Ovary (tissue), 9 donors: ENCODE data around the gene GTPBP8. TPM values are rescaled to one million over a fixed set of nuclear protein-coding genes. Genes with fewer than 3 reads are reported as not detected.
"Not testable (repeated sequence)": the region's sequence is repeated elsewhere in the genome, so short reads cannot be mapped to it uniquely, and the experiment has no call there.

Experiments
- DNase-seq, 5 donors: peaks; one replicate each; pipeline ENCODE4 v3.0.0-alpha.2; 2019 to 2020
- H3K27ac ChIP-seq, 2 donors: fragments of 200-600 bp; one replicate each; pipeline versions ENCODE4 v1.5.1 to v1.8.0; 2019 to 2022
- H3K27me3 ChIP-seq: fragments of 200-600 bp; one replicate; pipeline ENCODE4 v1.8.0; 2022
- H3K36me3 ChIP-seq: fragments of 200-600 bp; sonication (generic); one replicate; pipeline ENCODE4 v1.5.1; 2019
- H3K4me1 ChIP-seq: one replicate; pipeline ENCODE4 v1.8.1; 2013; ENCODE audit warnings: mild to moderate bottlenecking, moderate library complexity; ENCODE audit not compliant: insufficient read depth
- H3K4me3 ChIP-seq: fragments of 200-600 bp; sonication (generic); one replicate; pipeline ENCODE4 v1.5.1; 2017
- H3K9me3 ChIP-seq, 2 donors: fragments of 200-600 bp in 1 of 2; sonication (generic) in 1 of 2; one replicate each; pipeline versions ENCODE4 v1.5.1 to v1.8.1; 2013 to 2019; ENCODE audit warnings: mild to moderate bottlenecking in 1 of 2, moderate library complexity in 1 of 2
- EP300 ChIP-seq: sonication (generic); formaldehyde crosslinking; IDR thresholded peaks from one replicate; pipeline ENCODE4 v1.6.1; 2017; ENCODE audit warnings: antibody characterized with exemption
- POLR2A ChIP-seq: fragments of 450-650 bp; IDR thresholded peaks from one replicate; pipeline ENCODE4 v1.6.1; 2017; ENCODE audit warnings: antibody characterized with exemption, mild to moderate bottlenecking, moderate library complexity
- WGBS, 3 donors: extraction: QIAGEN DNeasy Blood & Tissue Kit in 1 of 3; methylation state at CpG; one replicate each; pipeline versions ENCODE4 v1.1.5 to v1.1.7; 2013 to 2017; 5-methylcytosine and 5-hydroxymethylcytosine counted together
- intact Hi-C, 4 donors: fragments of 100-400 bp; cut with DNase I; formaldehyde crosslinking; loops; one replicate each; pipeline versions ENCODE4 v1.11.0 to v1.15.1; 2022 to 2023
- polyA plus RNA-seq, 2 donors: library from polyadenylated mRNA; stranded (reverse); fragments of 200-250 nt in 1 of 2; fragments of 350-450 nt in 1 of 2; fragmentation: Illumina TruSeq in 1 of 2; extraction: RNeasy Lipid Tissue Mini Kit (QIAGEN cat#74804) in 1 of 2; gene quantifications; one replicate each; pipeline ENCODE4 v1.2.3, GENCODE V29; 2013 to 2014
- total RNA-seq, 7 donors: library from RNA; depleted of rRNA in 2 of 7; stranded (reverse); fragments of >200 nt in 2 of 7; fragmentation: NEBNext Ultra II Directional in 3 of 7; extraction: Animal tissue kit (Norgen Biotek cat#: 25700) in 3 of 7; gene quantifications; one replicate each; pipeline versions ENCODE4 v1.1.0 to v1.2.4, GENCODE V29; 2016 to 2023
- TF ChIP-seq, protein P1 (sequence below), 3 donors: fragments of 450-650 bp in 2 of 3; fragments of 200-600 bp in 1 of 3; IDR thresholded peaks; one replicate each; pipeline versions ENCODE4 v1.5.1 to v1.8.0; 2016 to 2022; ENCODE audit warnings: antibody characterized with exemption in 3 of 3, mild to moderate bottlenecking in 1 of 3
- donor health status: DM: no; HTN: no; CAD: no; lungs with moderate emphysema.
- donor health status: DM: no; HTN: no; CAD: no.
- donor health status: Bipolar disorder and iron deficiency.
- donor health status: DM: yes; HTN: yes; CAD: no.
- donor health status: DM: no; HTN: no; CAD: no.
- donor health status: DM: yes; HTN: yes; CAD: no.

GTPBP8 gene
- total and polyA plus RNA-seq, 9 donors = 9.7 to 30.6 (median 13.0) TPM

DNA sequence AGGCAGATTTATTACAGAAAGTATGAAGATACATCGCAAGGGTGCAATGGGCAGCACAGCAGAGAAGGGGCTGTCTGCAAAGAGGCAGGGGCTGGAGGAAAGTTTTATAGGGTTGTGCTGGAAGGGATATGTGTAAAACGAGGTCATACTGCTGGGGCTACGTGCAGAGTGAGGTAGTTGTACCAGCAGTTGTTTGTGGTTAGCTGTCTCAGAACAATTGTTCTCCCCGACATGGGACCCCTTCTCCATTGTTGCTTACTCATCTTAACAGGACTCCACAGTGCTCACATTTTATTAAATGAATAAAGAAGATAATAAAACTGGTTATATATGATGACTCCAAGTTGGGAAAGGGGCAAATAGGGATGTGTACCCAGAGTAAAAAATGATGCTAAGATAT, 49.4 kb downstream of the GTPBP8 start:
- WGBS, 3 donors = 83 to 85% (median 85%) methylated on average over 4 of the region's 4 CpGs
- Histone ChIP-seq H3K27me3 (no peaks in the 10 kb centered on the region), H3K27ac (no peak overlapping the region), H3K4me3 (no peak overlapping the region), H3K4me1 (no peaks in the 10 kb centered on the region), H3K36me3 (no peaks in the 10 kb centered on the region), H3K9me3 (no peaks in the 10 kb centered on the region)
- TF ChIP-seq EP300 = no peak
- TF ChIP-seq, protein P1, sequence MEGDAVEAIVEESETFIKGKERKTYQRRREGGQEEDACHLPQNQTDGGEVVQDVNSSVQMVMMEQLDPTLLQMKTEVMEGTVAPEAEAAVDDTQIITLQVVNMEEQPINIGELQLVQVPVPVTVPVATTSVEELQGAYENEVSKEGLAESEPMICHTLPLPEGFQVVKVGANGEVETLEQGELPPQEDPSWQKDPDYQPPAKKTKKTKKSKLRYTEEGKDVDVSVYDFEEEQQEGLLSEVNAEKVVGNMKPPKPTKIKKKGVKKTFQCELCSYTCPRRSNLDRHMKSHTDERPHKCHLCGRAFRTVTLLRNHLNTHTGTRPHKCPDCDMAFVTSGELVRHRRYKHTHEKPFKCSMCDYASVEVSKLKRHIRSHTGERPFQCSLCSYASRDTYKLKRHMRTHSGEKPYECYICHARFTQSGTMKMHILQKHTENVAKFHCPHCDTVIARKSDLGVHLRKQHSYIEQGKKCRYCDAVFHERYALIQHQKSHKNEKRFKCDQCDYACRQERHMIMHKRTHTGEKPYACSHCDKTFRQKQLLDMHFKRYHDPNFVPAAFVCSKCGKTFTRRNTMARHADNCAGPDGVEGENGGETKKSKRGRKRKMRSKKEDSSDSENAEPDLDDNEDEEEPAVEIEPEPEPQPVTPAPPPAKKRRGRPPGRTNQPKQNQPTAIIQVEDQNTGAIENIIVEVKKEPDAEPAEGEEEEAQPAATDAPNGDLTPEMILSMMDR (IDR thresholded peaks at IDR 0.05) = no peak
- TF ChIP-seq POLR2A = no peak
- intact Hi-C loops = no loop called here
- DNase-seq = no peak

DNA sequence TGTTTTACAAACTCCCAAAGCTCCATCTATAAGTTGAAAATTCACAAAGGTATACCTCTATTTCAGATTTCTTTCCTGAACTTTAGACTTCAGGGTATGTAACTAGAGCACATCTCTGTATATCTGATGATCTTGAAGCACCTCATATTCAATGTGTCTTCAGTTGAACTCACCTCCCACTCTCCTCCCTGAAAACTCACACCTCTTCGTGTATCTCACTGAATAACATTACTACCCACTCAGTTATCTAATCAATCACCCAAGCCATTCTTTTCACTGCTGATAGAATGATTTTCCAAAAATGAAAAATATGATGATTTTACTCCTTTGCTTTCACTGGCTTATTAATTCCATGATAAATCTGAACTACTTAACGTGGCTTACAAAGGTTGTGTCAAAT, 52.9 kb downstream of the GTPBP8 start:
- Histone ChIP-seq H3K27me3 (no peaks in the 10 kb centered on the region), H3K9me3 (no peaks in the 10 kb centered on the region), H3K27ac (no peak overlapping the region), H3K4me3 (no peak overlapping the region), H3K36me3 (no peaks in the 10 kb centered on the region), H3K4me1 (no peaks in the 10 kb centered on the region)
- no peak for TF ChIP-seq EP300
- TF ChIP-seq POLR2A = no peak
- TF ChIP-seq, protein P1 (IDR thresholded peaks at IDR 0.05) = no peak
- WGBS, 3 donors = 72 to 76% (median 75%) methylated on average over 2 of the region's 2 CpGs
- intact Hi-C loops = no loop called here
- DNase-seq = no peak

DNA sequence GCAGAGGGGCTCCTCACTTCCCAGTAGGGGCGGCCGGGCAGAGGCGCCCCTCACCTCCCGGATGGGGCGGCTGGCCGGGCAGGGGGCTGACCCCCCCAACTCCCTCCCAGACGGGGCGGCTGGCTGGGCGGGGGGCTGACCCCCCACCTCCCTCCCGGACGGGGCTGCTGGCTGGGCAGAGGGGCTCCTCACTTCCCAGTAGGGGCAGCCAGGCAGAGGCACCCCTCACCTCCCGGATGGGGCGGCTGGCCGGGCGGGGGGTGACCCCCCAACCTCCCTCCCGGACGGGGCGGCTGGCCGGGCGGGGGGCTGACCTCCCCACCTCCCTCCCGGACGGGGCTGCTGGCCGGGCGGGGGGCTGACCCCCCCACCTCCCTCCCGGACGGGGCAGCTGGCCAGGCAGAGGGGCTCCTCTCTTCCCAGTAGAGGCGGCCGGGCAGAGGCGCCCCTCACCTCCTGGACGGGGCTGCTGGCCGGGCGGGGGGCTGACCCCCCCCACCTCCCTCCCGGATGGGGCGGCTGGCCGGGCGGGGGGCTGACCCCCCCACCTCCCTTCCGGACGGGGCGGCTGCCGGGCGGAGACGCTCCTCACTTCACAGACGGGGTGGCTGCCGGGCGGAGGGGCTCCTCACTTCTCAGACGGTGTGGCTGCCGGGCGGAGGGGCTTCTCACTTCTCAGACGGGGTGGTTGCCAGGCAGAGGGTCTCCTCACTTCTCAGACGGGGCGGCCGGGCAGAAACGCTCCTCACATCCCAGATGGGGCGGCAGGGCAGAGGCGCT, 55.6 kb downstream of the GTPBP8 start:
- H3K27me3 ChIP-seq, H3K4me1 ChIP-seq, H3K27ac ChIP-seq, intact Hi-C loops, H3K4me3 ChIP-seq, H3K9me3 ChIP-seq, DNase-seq, H3K36me3 ChIP-seq: not testable (repeated sequence)
- WGBS, 3 donors = 89 to 99% (median 95%) methylated on average over 12 to 49 of the region's 55 CpGs

DNA sequence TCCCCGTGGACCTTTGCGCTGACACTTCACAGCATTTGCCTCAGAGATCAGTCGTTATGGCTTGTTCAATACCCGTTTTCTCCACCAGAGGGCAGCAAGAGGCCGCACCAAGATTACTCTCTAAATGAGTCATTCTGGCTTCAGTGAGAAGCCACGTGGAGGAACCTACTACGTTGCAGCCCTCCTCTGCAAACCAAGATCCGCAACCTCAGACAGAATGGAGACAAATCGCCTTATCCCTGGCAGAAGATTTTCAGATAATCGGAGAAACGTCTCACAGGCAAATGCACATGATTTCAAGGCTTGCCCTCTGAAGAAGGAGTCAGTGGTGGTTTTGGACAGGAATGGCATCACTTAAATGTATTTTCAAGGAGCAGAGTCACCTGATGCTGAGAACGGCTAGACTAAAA, 60.5 kb downstream of the GTPBP8 start:
- H3K27ac ChIP-seq = peak overlapping the region in 1 of 2 donors; percentile 31
- WGBS, 3 donors = 0 to 2% (median 1%) methylated on average over 12 of the region's 12 CpGs
- peaks cover 4% of the 10 kb centered on the region for H3K4me1 ChIP-seq

More for the DNA sequence above, 60.5 kb downstream of the GTPBP8 start:
- no peaks in the 10 kb centered on the region for H3K27me3 ChIP-seq
- H3K9me3 ChIP-seq = no peaks in the 10 kb centered on the region
- peak overlapping the region; percentile 11 for H3K4me3 ChIP-seq
- intact Hi-C loops = loop anchor here (5.0 to 10.0 kb wide), 4 partner anchors 83 to 236 kb away; partner anchors contain the start of gene BOC (in 1 of the 4)
- TF ChIP-seq, protein P1 (IDR thresholded peaks at IDR 0.05) = peak; percentile 55 to 99 (median 96)
- TF ChIP-seq POLR2A (no peak), EP300 (no peak)
- peak; percentile 78 to 92 (median 86) for DNase-seq
- H3K36me3 ChIP-seq = no peaks in the 10 kb centered on the region

Other genes with a start within 250 kb of the GTPBP8 start
- gene CD200R1L, start 144.1 kb upstream of the GTPBP8 start, total RNA-seq = not detected
- gene CD200R1L, start 144.1 kb upstream of the GTPBP8 start, polyA plus RNA-seq = not detected
- under 1 TPM; 0.11 to 0.97 (median 0.28) TPM for gene CD200R1, start 15.9 kb upstream of the GTPBP8 start, total RNA-seq
- gene CD200R1, start 15.9 kb upstream of the GTPBP8 start, polyA plus RNA-seq = 1 to 10 TPM in 1 of 2 donors, under 1 TPM in 1; 0.23 to 2.8 TPM
- 10 to 100 TPM; 33.2 to 98.5 (median 59.5) TPM for gene BOC, start 220.6 kb downstream of the GTPBP8 start, total RNA-seq
- gene BOC, start 220.6 kb downstream of the GTPBP8 start, polyA plus RNA-seq = 10 to 100 TPM; 28.6 to 34.2 TPM